GM13976 (cell line): ENCODE results near the gene LPCAT4.
"Not testable (repeated sequence)": the region's sequence is repeated elsewhere in the genome, so short reads cannot be mapped to it uniquely, and the experiment has no call there.

Experiments
- DNase-seq: peaks from one replicate; pipeline ENCODE4 v3.0.0; 2012; ENCODE audit warnings: low spot score
- CTCF ChIP-seq: IDR thresholded peaks from 2 replicates; pipeline ENCODE4 v1.5.1; 2012; ENCODE audit warnings: borderline replicate concordance, mild to moderate bottlenecking; ENCODE audit not compliant: insufficient read depth; ENCODE audit errors: extremely low read depth, missing control alignments, control extremely low read depth
- in situ Hi-C: fragments of 300-500 bp; cut with MboI; formaldehyde crosslinking; loops from one replicate; pipeline ENCODE4 v1.12.0; 2022; ENCODE audit warnings: low sequenced_read_pairs, mixed read lengths, inconsistent platforms; ENCODE audit not compliant: unreplicated experiment

The LPCAT4 gene, protein sequence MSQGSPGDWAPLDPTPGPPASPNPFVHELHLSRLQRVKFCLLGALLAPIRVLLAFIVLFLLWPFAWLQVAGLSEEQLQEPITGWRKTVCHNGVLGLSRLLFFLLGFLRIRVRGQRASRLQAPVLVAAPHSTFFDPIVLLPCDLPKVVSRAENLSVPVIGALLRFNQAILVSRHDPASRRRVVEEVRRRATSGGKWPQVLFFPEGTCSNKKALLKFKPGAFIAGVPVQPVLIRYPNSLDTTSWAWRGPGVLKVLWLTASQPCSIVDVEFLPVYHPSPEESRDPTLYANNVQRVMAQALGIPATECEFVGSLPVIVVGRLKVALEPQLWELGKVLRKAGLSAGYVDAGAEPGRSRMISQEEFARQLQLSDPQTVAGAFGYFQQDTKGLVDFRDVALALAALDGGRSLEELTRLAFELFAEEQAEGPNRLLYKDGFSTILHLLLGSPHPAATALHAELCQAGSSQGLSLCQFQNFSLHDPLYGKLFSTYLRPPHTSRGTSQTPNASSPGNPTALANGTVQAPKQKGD

GRCh38 chr15:34367101-34368081 lies at the start of gene LPCAT4:
Gene LPCAT4 (minus strand): TSS chr15:34367196. CDS start chr15:34367100, 96 bp downstream.
- in situ Hi-C loops, result loop anchor here (25.0 kb wide), 2 partner anchors 220 to 305 kb away; partner anchors contain the start of gene GOLGA8B
- TF ChIP-seq CTCF, result peak; percentile 93
- DNase-seq, result peak; percentile 97

GRCh38 chr15:34409511-34409910 lies 42.5 kb upstream of the LPCAT4 start:
- in situ Hi-C loops, DNase-seq: not testable (repeated sequence)

- in situ Hi-C loops, DNase-seq: not testable (repeated sequence)
Observed at GRCh38 chr15:34408973-34409372, 42.0 kb upstream of the LPCAT4 start.

DNA sequence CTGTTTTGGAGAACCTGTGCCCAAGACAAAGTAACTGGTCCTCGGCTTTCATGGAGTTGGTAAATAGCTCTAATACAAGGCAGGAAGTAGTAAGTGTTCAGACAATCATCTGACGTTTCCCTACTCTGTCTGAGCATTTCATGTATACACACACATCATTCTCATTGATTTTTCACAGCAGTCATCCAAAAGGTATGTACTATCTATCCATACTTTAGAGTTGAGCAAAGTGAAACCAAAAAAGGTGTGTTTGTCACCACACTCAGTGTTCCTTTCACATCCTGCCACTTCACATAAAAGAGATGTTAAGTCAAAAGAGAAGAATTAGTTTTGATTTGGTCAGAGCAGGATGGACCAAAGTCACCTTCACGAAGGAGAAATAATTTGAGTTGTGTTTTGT lies 36.9 kb upstream of the LPCAT4 start:
- in situ Hi-C loops, DNase-seq: not testable (repeated sequence)

DNA sequence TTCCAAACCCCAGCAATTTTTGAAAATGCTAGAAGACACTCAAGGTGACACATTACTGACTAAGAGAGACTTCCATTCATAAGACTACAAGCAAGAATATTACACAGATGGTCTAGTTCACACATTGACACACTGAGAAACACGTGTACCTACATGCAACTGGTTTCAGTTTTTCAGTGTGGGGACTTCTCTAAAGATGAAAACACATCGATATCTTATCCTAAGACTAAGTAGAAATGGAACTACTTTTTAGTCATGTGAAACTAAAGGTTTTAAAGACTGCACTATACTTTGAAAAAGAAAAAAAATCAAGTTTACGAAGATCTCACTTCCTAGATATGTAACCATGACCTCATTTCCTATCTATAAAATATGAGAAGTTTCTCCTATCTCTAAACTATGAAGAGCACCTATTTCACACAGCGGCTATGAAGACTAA lies 36.2 kb upstream of the LPCAT4 start:
- in situ Hi-C loops, DNase-seq: not testable (repeated sequence)

DNA sequence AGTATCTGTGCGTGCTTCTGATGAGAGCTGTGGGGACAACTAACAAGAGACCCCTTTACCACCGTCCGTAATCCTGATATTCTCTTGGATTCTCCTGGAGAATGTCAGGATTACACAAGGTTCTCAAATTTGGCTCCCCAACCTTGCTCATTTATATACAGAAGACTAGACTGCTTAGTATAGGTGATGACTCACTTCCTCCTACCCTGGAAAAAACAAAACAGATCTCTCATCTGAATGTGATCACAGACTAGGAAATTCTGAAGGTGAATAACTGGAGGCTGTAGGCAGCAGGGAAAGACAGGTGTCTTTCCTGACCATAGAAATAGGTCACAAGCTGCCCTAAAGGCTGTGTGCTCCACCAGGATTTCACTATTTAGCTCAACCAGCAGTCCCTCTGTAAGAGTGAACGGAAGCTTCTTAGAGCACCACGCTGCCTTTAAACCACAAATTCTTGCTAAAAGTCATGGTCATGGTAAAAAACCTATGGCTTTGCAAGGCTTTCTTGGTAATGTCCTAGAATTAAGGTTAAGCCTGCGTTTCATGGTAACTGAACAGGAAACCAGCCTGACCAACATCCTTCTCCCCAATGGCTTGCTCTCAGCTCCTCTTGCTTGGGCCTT lies 30.8 kb upstream of the LPCAT4 start:
- in situ Hi-C loops, DNase-seq: not testable (repeated sequence)

- DNase-seq, in situ Hi-C loops: not testable (repeated sequence)
Observed at GRCh38 chr15:34392981-34393380, 26.0 kb upstream of the LPCAT4 start.

DNA sequence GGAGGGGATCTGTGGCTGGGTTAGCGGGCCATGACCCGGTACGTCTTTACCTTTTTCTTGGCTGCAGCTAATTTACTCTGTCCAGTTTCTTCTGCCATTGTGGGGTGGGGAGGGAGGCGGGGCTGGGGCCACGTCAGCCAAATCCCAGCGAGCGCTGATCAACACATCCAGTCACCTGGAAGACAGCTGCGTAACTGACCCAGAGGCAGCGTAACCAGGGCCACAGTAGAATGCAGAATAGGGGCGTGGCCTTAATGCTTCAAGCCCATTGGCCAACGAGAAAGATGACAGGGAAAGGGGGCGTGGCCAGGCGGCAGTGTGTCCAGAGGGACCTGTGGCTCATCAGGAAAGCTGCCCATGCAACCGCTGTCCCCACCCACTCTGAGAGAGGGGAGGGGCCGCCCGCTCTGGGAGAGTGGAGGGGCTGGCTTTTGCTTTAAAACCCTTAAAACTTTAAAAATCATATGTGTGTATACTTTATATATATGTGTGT lies 22.6 kb upstream of the LPCAT4 start:
- in situ Hi-C loops, DNase-seq: not testable (repeated sequence)

GRCh38 chr15:34381829-34382521 lies 15.0 kb upstream of the LPCAT4 start:
- in situ Hi-C loops, DNase-seq: not testable (repeated sequence)

GRCh38 chr15:34380491-34380890 lies 13.5 kb upstream of the LPCAT4 start:
- DNase-seq, in situ Hi-C loops: not testable (repeated sequence)

GRCh38 chr15:34376856-34377255 lies 9.9 kb upstream of the LPCAT4 start:
- DNase-seq, result no peak
- in situ Hi-C loops, result no loop called here
- no peak for TF ChIP-seq CTCF

- in situ Hi-C loops, DNase-seq: not testable (repeated sequence)
Observed at GRCh38 chr15:34375541-34375940, 8.5 kb upstream of the LPCAT4 start.
